Dendritic cell treated with granulocyte-macrophage colony-stimulating factor and Interleukin-4, amounts not matched to agents 40 ng/mL and 50 ng/mL, for 4 days (primary cell): Measurements from ENCODE around the gene FGFR1OP2.
A peak's percentile ranks its signal among the peaks of the same experiment; 100 is the strongest.

Experiments used
- H3K27ac Mint-ChIP-seq: one replicate; pipeline ENCODE4 v1.8.0; 2022; ENCODE audit warnings: mild to moderate bottlenecking, mixed read lengths
- H3K27me3 Mint-ChIP-seq: one replicate; pipeline ENCODE4 v1.8.0; 2022; ENCODE audit warnings: mild to moderate bottlenecking, mixed read lengths
- H3K36me3 Mint-ChIP-seq: one replicate; pipeline ENCODE4 v1.8.0; 2022; ENCODE audit warnings: low read depth, mixed read lengths
- H3K4me1 Mint-ChIP-seq: one replicate; pipeline ENCODE4 v1.8.0; 2022; ENCODE audit warnings: low read depth, mixed read lengths
- H3K4me3 Mint-ChIP-seq: one replicate; pipeline ENCODE4 v1.8.0; 2022; ENCODE audit warnings: mild to moderate bottlenecking, moderate library complexity, mixed read lengths
- H3K9me3 Mint-ChIP-seq: one replicate; pipeline ENCODE4 v1.8.0; 2022; ENCODE audit warnings: mixed read lengths
- intact Hi-C: fragments of 100-400 bp; cut with micrococcal nuclease; formaldehyde crosslinking; loops from one replicate; pipeline ENCODE4 v1.15.0; 2022

Gene FGFR1OP2

DNA sequence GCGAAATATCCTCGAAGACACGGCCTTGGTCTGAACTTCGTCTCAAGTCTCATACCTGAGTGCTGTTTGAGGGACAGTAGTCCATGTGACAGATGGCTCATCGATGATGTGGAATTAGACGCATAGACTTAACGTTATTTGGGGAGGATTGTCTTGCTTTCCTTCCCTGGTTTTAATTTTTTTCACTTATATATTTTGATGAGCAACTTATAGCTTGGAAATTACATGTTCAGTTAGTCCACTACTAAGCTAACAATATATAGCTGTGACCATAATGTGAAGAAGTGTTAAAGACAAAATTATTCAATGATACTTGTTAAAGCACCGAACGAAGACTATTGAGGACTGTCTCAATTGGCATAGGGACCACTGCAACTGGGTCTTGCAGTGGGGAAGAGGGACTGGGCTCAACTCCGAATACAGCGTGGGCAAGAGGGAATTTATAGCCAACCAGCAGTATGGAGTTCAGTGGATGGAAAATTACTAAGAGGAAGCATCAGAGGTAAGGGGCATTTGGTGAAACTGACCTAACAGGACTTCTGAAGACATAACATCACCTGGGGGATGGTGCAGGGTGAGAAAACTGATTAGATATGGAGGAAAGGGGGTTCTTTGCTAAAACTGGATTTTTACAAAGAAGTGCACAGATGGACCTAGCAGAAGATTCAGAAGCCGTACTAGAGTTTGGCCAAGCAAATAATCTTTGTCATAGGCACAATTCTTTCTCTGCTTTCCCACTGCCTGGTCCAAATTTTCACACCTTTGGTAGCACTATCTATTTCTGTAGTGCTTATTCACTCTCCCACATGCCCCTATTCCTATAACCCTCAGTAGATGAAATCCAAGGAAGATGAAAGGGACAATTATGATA is 76.8 kb downstream of the FGFR1OP2 start:
- Mint-ChIP-seq H3K9me3 (no peaks in the 10 kb centered on the region), H3K4me1 (peaks cover 44% of the 10 kb centered on the region), H3K27me3 (no peaks in the 10 kb centered on the region), H3K4me3 (no peak overlapping the region), H3K36me3 (peaks cover 16% of the 10 kb centered on the region), H3K27ac (peak overlapping the region; percentile 93)
- intact Hi-C loops, result loop anchor here (1.0 to 5.0 kb wide), 5 partner anchors 7 to 292 kb away; partner anchors contain the start of genes FGFR1OP2, MED21 and STK38L

DNA sequence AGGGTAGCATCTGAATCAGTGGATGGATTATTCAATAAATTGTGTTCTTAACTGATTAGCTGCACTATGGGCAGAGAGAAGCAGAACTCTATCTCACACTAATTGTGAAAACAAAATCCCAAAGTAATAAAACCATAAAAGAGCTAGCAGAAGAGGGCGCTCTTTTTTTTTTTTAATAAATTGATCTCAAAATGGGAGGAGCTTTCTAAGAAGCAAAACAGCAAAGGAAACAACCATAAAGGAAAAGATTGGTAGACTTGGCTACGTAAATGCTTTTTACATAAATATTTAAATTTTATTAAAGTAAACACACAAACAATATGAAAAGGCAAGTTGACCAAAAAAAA is 77.4 kb downstream of the FGFR1OP2 start:
- Mint-ChIP-seq H3K36me3 (peaks cover 12% of the 10 kb centered on the region), H3K9me3 (no peaks in the 10 kb centered on the region), H3K4me3 (no peak overlapping the region), H3K27ac (no peak overlapping the region), H3K4me1 (peaks cover 38% of the 10 kb centered on the region), H3K27me3 (no peaks in the 10 kb centered on the region)
- intact Hi-C loops, result loop anchor here (2.0 to 5.0 kb wide), 3 partner anchors 127 to 292 kb away; partner anchors contain the start of gene STK38L
